DMS 273 treated with DMSO at 0.1 percent for 48 hours (cell line): ENCODE results near the gene GLG1.
"Not testable (repeated sequence)": the region's sequence is repeated elsewhere in the genome, so short reads cannot be mapped to it uniquely, and the experiment has no call there.

ENCODE experiments used
- DNase-seq: peaks from one replicate; lab custom pipeline; 2025; lab: John Stamatoyannopoulos, UW

GLG1 gene

GRCh38 chr16:74606521-74607309 is at the start of gene GLG1:
Gene GLG1, minus strand, starts transcription at chr16:74607114. Its CDS starts 20 bp downstream, at chr16:74607094.
- peak; percentile 83 for DNase-seq

- no peak for DNase-seq
Measured at GRCh38 chr16:74654536-74655050, 47.7 kb upstream of the GLG1 start.

GRCh38 chr16:74652883-74653282 is 46.0 kb upstream of the GLG1 start:
- DNase-seq, result not testable (repeated sequence)

GRCh38 chr16:74652249-74652648 is 45.3 kb upstream of the GLG1 start:
- DNase-seq, result no peak

DNA sequence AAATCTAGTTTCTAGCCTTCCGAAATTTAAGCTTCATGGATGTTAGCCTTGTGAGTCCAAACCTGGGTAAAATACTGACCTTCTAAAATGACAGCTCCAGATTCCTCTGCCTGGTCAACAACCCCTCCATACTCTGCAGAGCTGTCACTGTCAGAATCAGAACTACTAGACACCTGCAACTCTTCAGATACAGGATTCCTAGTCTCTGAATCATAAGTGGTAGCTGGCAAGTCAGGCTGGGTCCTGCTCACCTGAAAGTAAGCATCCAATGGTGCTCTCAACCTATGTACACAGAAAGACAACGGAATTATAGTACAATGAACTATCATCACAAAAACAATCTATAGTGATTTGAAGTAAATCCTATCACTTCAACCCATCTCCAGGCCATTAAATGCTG is 44.9 kb upstream of the GLG1 start:
- DNase-seq, result no peak

DNA sequence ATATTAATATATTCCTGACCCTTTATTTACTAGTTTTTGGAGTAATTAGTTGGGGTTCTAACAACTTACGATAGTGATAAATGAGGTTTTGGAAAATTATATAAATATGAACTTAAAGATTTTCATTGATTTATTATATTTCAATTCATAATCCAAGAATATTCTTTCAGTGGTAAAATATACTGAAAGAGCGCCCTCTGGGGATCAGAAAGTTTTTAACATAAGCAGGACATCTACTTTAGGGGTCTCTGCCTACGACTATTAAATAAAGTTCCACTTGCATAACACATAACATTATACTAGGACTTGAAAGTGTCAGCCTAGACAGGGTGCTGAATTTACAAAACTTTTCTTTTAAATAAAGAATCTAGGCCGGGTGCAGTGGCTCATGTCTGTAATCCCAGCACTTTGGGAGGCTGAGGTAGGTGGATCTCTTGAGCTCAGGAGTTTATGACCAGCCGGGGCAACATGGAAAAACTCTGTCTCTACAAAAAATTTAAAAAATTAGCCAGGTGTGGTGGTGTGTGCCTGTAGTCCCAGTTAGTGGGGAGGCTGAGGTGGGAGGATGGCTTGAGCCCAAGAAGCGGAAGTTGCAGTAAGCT is 44.2 kb upstream of the GLG1 start:
- DNase-seq, result no peak

DNA sequence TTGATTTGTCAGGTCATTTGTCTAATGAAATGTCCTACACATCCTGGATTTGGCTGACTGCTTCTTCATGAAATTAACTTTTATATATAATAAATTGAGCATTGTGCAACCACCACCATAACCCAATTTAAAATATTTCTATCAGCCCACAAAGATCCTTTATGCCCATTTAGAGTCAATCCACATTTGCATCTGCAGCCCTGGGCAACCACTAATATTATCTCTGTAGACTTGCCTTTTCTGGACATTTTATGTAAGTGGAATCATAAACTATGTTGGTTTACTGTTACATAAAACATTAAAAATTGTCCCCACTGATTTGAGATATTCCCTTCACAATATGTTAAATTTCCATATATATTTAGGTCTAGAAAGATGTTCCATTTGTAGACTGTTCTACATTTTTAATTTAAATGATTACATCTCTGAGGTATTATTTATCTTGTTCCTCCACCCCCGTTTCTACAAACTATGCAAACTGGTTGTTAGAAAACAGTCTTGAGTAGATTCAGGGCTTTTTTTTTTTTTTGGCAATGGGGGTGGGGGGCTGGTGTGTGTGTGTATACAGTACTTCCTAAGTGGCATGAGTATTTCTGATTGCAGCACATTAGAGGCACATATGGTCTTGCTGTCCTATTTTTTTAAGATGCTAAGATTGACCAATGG is 43.1 kb upstream of the GLG1 start:
- DNase-seq, result no peak

DNA sequence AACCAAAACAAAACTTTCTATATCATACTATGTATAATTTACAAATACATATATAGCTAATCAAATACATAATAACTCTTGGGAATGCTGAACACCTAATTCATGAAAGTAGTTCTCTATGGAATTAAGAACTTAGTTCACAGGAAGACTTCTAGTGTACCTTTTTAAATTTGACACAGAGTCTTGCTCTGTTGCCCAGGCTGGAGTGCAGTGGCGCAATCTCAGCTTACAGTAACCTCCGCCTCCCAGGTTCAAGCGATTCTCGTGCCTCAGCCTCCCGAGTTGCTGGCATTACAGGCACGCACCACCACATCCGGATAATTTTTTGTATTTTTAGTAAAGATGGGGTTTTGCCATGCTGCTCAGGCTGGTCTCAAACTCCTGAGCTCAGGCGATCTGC is 35.1 kb upstream of the GLG1 start:
- no peak for DNase-seq

GRCh38 chr16:74637742-74638453 is 31.0 kb upstream of the GLG1 start:
- no peak for DNase-seq

DNA sequence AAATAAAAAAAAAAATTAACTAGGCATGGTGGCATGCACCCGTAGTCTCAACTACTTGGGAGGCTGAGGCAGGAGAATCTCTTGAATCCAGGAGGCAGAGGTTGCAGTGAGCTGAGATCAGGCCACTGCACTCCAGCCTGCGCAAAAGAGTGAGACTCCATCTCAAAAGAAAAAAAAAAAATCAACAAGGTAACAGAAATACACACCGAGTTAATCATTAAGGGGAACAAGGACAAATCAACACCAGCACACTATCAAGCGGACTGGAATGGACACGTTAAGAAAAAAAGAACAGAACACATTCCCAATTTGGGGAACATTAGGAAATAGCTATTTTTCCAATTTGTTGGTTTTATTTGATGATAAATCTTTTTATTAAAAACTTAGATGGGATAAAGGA is 28.4 kb upstream of the GLG1 start:
- no peak for DNase-seq

GRCh38 chr16:74633686-74634085 is 26.8 kb upstream of the GLG1 start:
- no peak for DNase-seq

- DNase-seq, result no peak
Measured at GRCh38 chr16:74627506-74628220, 20.7 kb upstream of the GLG1 start.

- no peak for DNase-seq
Measured at GRCh38 chr16:74626741-74627416, 20.0 kb upstream of the GLG1 start.

DNA sequence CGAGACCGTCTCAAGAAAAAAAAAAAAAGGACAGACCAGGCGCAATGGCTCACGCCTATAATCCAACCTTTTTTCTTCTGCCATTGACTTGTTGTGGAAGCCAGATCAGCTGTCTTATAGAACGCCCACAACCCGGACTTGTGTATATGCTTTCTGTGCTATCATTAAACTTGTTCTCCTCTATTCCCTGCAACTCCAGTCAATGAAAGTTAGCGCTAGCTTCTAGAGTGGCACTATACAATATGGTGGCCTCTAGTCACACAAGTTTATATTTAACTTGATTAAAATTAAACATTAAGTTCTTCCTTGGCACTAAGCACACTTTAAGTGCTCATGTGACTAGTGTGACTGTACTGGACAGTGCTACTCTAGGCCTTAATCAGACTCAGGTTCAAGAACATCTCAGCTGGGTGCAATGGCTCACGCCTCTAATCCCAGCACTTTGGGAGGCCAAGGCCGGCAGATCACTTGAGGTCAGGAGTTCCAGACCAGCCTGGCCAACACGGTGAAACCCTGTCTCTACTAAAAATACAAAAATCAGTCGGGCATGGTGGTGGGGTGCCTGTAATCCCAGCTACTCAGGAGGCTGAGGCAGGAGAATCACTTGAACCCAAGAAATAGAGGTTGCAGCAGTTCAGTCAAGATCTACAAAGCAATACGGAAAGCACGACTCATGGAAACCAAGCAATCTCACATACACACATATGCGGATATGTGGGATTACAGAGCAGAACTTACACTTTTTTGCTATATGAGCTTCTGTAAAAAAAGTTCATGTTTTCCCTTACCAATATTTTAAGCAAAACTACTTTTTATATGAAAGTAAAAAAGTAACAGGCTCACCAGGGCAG is 18.8 kb upstream of the GLG1 start:
- no peak for DNase-seq

- DNase-seq, result no peak
Measured at GRCh38 chr16:74623839-74624235, 16.9 kb upstream of the GLG1 start.

GRCh38 chr16:74623214-74623838 is 16.4 kb upstream of the GLG1 start:
- no peak for DNase-seq

DNA sequence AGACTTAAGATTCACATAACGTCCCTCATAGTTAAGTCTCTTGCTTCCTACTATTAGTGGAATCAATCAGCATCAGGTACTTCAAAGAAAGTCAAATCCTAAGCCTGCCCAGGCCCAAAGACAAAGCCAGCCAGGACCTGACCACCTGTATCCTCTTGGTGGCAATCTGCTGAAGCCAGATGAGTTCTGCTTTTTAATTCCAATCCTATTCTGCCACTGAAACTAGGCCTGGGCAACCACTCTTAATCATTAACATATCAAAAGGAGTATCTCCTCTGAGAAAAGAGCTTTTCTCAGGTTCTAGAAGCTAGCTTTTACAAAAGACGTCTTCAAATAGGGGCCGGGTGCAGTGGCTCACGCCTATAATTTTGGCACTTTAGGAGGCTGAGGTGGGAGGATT is 15.1 kb upstream of the GLG1 start:
- DNase-seq, result no peak

DNA sequence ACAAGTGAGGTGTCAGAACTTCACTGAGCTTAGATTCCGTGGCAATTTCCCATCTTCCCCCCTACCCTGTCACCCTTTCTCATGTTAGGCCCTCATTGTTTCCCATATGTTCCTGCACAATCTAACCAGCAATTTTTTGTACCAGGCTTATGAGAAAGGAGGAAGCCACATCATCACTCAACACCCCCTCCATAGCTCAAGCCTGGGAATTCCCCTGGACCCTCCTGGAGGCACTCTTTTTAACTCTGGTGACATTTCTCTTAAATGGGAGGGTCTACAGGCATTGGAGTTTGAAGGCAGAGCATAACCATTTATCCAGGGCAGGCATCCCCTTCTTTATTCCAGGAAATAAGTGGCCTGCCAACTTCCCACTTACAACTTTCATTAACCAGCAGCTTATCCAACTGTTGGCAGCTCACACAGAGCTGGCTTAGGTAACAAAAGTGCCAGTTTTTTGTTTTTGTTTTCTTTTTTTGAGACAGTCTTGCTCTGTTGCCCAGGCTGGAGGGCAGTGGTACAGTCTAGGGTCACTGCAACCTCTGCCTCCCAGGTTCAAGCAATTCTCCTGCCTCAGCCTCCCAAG is 10.4 kb upstream of the GLG1 start:
- no peak for DNase-seq

DNA sequence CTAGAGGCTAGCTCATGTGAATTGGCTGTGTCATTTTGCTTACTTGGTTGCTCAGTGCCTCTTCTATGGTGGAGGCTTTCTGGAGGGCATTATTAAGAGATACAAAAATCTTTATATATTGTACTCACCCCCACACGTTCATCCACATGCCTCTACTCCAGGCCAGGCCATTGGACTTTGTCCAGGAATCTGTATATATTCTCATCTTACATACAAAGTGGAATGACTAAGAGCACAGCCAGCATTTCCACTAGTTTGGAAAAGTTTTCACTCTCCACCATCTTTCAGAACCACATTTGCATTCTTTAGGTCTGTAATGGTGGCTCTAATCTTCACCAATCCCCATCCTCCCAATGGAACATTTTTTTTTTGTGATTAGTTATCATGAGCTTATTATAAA is 4.8 kb upstream of the GLG1 start:
- DNase-seq, result no peak
